Measurements from ENCODE around the gene CCDC92.
"Not testable (repeated sequence)": the region's sequence is repeated elsewhere in the genome, so short reads cannot be mapped to it uniquely, and the experiment has no call there.

Gene CCDC92

GRCh38 chr12:123936956-123937706 is 35.5 kb downstream of the CCDC92 start:
- DNase-seq (ENCODE audit: low spot score): no peak

GRCh38 chr12:123936471-123936870 is 36.2 kb downstream of the CCDC92 start:
- DNase-seq (ENCODE audit: low spot score): no peak

- DNase-seq (ENCODE audit: low spot score): no peak
Measured at GRCh38 chr12:123935956-123936355, 36.7 kb downstream of the CCDC92 start.

GRCh38 chr12:123934829-123935228 is 37.8 kb downstream of the CCDC92 start:
- DNase-seq (ENCODE audit: low spot score): no peak

GRCh38 chr12:123934016-123934620 is 38.5 kb downstream of the CCDC92 start:
- no peak for DNase-seq (ENCODE audit: low spot score)

- DNase-seq (ENCODE audit: low spot score): no peak
Measured at GRCh38 chr12:123933214-123933613, 39.4 kb downstream of the CCDC92 start.

- no peak for DNase-seq (ENCODE audit: low spot score)
Measured at GRCh38 chr12:123931686-123932321, 40.8 kb downstream of the CCDC92 start.

GRCh38 chr12:123929946-123930583 is 42.6 kb downstream of the CCDC92 start:
- no peak for DNase-seq (ENCODE audit: low spot score)

- DNase-seq (ENCODE audit: low spot score): no peak
Measured at GRCh38 chr12:123928897-123929296, 43.7 kb downstream of the CCDC92 start.

- no peak for DNase-seq (ENCODE audit: low spot score)
Measured at GRCh38 chr12:123928274-123928865, 44.3 kb downstream of the CCDC92 start.

- DNase-seq (ENCODE audit: low spot score): no peak
Measured at GRCh38 chr12:123924539-123924938, 48.1 kb downstream of the CCDC92 start.

- DNase-seq (ENCODE audit: low spot score): no peak
Measured at GRCh38 chr12:123923927-123924326, 48.7 kb downstream of the CCDC92 start.

GRCh38 chr12:123923038-123923437 is 49.6 kb downstream of the CCDC92 start:
- DNase-seq (ENCODE audit: low spot score): no peak

GRCh38 chr12:123919980-123920360 is 52.7 kb downstream of the CCDC92 start:
- no peak for DNase-seq (ENCODE audit: low spot score)

- no peak for DNase-seq (ENCODE audit: low spot score)
Measured at GRCh38 chr12:123917337-123917850, 55.2 kb downstream of the CCDC92 start.

- no peak for DNase-seq (ENCODE audit: low spot score)
Measured at GRCh38 chr12:123916729-123917128, 55.9 kb downstream of the CCDC92 start.

GRCh38 chr12:123914726-123915333 is 57.8 kb downstream of the CCDC92 start:
- DNase-seq (ENCODE audit: low spot score): no peak

GRCh38 chr12:123912415-123913380 is 59.9 kb downstream of the CCDC92 start:
- DNase-seq (ENCODE audit: low spot score): no peak

GRCh38 chr12:123911672-123912409 is 60.8 kb downstream of the CCDC92 start:
- DNase-seq (ENCODE audit: low spot score): not testable (repeated sequence)

- no peak for DNase-seq (ENCODE audit: low spot score)
Measured at GRCh38 chr12:123910761-123911193, 61.9 kb downstream of the CCDC92 start.
